ENCODE data around the gene TMA7. TPM values are rescaled to one million over a fixed set of nuclear protein-coding genes. Genes with fewer than 3 reads are reported as not detected.

TMA7 gene
- polyA plus RNA-seq, 1 experiment, result 53.8 TPM

DNA sequence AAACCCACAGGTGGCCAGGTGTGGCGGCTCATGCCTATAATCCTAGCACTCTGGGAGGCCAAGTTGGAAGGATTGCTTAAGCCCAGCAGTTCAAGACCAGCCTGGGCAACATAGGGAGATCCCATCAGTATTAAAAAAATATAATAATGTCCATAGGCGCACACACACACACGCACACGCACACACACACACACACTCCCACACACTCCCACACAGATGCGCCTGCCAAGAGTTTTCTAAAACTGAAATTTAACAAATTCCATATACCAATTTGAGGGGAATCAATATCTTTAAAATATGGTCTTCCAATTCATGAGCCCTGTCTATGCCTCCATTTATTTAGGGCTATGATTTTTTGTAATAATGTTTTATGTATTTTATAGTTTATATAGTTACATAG lies 46.9 kb downstream of the TMA7 start:
- CTCF ChIA-PET, result no interaction called here
- POLR2A ChIA-PET, result no interaction called here

GRCh38 chr3:48492461-48493202 lies 52.6 kb downstream of the TMA7 start:
- ChIA-PET CTCF (interaction anchor here (1.1 kb wide), 1 partner anchor 67 kb away, joined by 3 read pairs; no protein-coding TSS in a partner anchor), POLR2A (no interaction called here)
- peak; percentile 46 for DNase-seq (ENCODE audit: low read depth)
- TF ChIP-seq, protein P1, sequence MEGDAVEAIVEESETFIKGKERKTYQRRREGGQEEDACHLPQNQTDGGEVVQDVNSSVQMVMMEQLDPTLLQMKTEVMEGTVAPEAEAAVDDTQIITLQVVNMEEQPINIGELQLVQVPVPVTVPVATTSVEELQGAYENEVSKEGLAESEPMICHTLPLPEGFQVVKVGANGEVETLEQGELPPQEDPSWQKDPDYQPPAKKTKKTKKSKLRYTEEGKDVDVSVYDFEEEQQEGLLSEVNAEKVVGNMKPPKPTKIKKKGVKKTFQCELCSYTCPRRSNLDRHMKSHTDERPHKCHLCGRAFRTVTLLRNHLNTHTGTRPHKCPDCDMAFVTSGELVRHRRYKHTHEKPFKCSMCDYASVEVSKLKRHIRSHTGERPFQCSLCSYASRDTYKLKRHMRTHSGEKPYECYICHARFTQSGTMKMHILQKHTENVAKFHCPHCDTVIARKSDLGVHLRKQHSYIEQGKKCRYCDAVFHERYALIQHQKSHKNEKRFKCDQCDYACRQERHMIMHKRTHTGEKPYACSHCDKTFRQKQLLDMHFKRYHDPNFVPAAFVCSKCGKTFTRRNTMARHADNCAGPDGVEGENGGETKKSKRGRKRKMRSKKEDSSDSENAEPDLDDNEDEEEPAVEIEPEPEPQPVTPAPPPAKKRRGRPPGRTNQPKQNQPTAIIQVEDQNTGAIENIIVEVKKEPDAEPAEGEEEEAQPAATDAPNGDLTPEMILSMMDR (IDR thresholded peaks at IDR 0.05; ENCODE audit: insufficient read depth, low read depth, low read length), result no peak
- H3K4me3 ChIP-seq (ENCODE audit: low read depth, low read length), result no peak overlapping the region
- no peaks in the 10 kb centered on the region for H3K27me3 ChIP-seq (ENCODE audit: control insufficient read depth, insufficient read depth, low read length)
- peaks cover 3% of the 10 kb centered on the region for H3K36me3 ChIP-seq (ENCODE audit: control insufficient read depth, insufficient read depth, low read length)

More for the DNA sequence above, 46.9 kb downstream of the TMA7 start:
- Histone ChIP-seq H3K36me3 (ENCODE audit: control insufficient read depth, insufficient read depth, low read length) (peaks cover 1% of the 10 kb centered on the region; the same call in 1 of the 2 replicates), H3K4me3 (ENCODE audit: low read depth, low read length) (no peak overlapping the region), H3K27me3 (ENCODE audit: control insufficient read depth, insufficient read depth, low read length) (no peaks in the 10 kb centered on the region)
- TF ChIP-seq, protein P1 (IDR thresholded peaks at IDR 0.05; ENCODE audit: insufficient read depth, low read depth, low read length), result no peak
- no peak for DNase-seq (ENCODE audit: low read depth)

DNA sequence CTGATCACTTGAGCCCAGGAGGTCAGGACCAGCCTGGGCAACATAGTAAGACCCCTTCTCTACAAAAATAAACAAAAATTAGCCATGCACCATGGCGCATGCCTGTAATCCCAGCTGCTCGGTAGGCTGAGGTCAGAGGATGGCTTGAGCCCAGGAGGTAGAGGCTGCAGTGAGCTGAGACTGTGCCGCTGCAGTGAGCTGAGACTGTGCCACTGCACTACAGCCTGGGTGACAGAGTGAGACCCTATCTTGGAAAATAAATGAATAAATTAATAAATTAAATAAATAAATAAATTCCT lies 53.1 kb downstream of the TMA7 start:
- Histone ChIP-seq H3K4me3 (ENCODE audit: low read depth, low read length) (no peak overlapping the region), H3K36me3 (ENCODE audit: control insufficient read depth, insufficient read depth, low read length) (peaks cover 3% of the 10 kb centered on the region), H3K27me3 (ENCODE audit: control insufficient read depth, insufficient read depth, low read length) (no peaks in the 10 kb centered on the region)
- ChIA-PET POLR2A (no interaction called here), CTCF (no interaction called here)
- TF ChIP-seq, protein P1 (IDR thresholded peaks at IDR 0.05; ENCODE audit: insufficient read depth, low read depth, low read length), result no peak
- no peak for DNase-seq (ENCODE audit: low read depth)

Other genes starting within 250 kb of the TMA7 start
- not detected in 2 replicates for gene CAMP, start 216.8 kb upstream of the TMA7 start, polyA plus RNA-seq (2011; rRNA removed)
- gene ZNF589, start 199.2 kb upstream of the TMA7 start, polyA plus RNA-seq (2011; rRNA removed), result 2.5 and 3.3 TPM in 2 replicates
- 26.5 and 43.6 TPM in 2 replicates for gene NME6, start 138.9 kb upstream of the TMA7 start, polyA plus RNA-seq (2011; rRNA removed)
- not detected in 2 replicates for gene SPINK8, start 106.6 kb upstream of the TMA7 start, polyA plus RNA-seq (2011; rRNA removed)
- not detected in 2 replicates for gene FBXW12, start 68.0 kb upstream of the TMA7 start, polyA plus RNA-seq (2011; rRNA removed)
- gene PLXNB1, start 10.2 kb upstream of the TMA7 start, polyA plus RNA-seq (2011; rRNA removed), result 15.4 and 26.3 TPM in 2 replicates
- gene CCDC51, start 138 bp upstream of the TMA7 start, polyA plus RNA-seq (2011; rRNA removed), result 11.6 and 14.3 TPM in 2 replicates
- 6.3 and 7.9 TPM in 2 replicates for gene ATRIP, start 6.5 kb downstream of the TMA7 start, polyA plus RNA-seq (2011; rRNA removed)
- 140 and 217 TPM in 2 replicates for gene SHISA5, start 63.9 kb downstream of the TMA7 start, polyA plus RNA-seq (2011; rRNA removed)
- 9.8 and 12.8 TPM in 2 replicates for gene PFKFB4, start 116.5 kb downstream of the TMA7 start, polyA plus RNA-seq (2011; rRNA removed)
- gene UCN2, start 123.5 kb downstream of the TMA7 start, polyA plus RNA-seq (2011; rRNA removed), result 2.3 and 4.5 TPM in 2 replicates
- gene COL7A1, start 155.1 kb downstream of the TMA7 start, polyA plus RNA-seq (2011; rRNA removed), result 41.6 and 60.8 TPM in 2 replicates
- gene UQCRC1, start 169.4 kb downstream of the TMA7 start, polyA plus RNA-seq (2011; rRNA removed), result 426 and 662 TPM in 2 replicates
- gene TMEM89, start 181.5 kb downstream of the TMA7 start, polyA plus RNA-seq (2011; rRNA removed), result 0.13 TPM in 1 of 2 replicates, not detected in the other
- 26.4 and 45.8 TPM in 2 replicates for gene SLC26A6, start 195.2 kb downstream of the TMA7 start, polyA plus RNA-seq (2011; rRNA removed)
- gene CELSR3, start 222.6 kb downstream of the TMA7 start, polyA plus RNA-seq (2011; rRNA removed), result 0.55 and 0.88 TPM in 2 replicates
- gene NCKIPSD, start 245.7 kb downstream of the TMA7 start, polyA plus RNA-seq (2011; rRNA removed), result 21.5 and 34.9 TPM in 2 replicates

All from BJ (cell line).